Fibroblast of lung (primary cell): ENCODE results near the gene CGRRF1.

ENCODE experiments used
- EZH2 ChIP-seq: IDR thresholded peaks from 2 replicates; pipeline ENCODE4 v1.5.1; 2012; ENCODE audit warnings: low read length, control low read depth, mild to moderate bottlenecking; ENCODE audit errors: missing control alignments
- TF ChIP-seq, protein P1 (sequence below), 2 donors: IDR thresholded peaks in 1 of 2; conservative IDR thresholded peaks in 1 of 2; 1 replicate in 1 of 2; 2 replicates in 1 of 2; pipeline ENCODE4 v1.5.1; 2011 to 2012; ENCODE audit warnings: low read length in 2 of 2, control low read depth in 1 of 2, inconsistent platforms in 1 of 2, low read depth in 1 of 2, mild to moderate bottlenecking in 1 of 2

DNA sequence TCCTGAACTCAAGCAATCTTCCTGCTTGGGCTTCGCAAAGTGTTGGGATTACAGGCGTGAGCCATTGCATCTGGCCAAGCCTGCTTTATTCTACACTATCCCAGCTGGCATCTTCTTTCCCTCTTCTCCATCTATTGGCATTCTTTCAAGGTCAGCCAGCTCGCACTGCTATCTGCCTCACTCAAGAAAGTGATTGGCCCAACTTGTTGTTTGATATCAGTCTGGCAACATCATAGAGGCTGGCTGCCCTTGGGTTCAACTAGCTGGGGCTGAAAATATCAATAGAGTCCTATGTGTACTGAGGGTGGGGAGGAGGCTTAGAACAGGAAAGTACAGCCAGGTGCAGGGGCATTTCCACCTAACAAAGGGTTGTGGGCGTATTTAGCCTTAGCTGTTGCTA is 38.1 kb upstream of the CGRRF1 start:
- TF ChIP-seq, protein P1, sequence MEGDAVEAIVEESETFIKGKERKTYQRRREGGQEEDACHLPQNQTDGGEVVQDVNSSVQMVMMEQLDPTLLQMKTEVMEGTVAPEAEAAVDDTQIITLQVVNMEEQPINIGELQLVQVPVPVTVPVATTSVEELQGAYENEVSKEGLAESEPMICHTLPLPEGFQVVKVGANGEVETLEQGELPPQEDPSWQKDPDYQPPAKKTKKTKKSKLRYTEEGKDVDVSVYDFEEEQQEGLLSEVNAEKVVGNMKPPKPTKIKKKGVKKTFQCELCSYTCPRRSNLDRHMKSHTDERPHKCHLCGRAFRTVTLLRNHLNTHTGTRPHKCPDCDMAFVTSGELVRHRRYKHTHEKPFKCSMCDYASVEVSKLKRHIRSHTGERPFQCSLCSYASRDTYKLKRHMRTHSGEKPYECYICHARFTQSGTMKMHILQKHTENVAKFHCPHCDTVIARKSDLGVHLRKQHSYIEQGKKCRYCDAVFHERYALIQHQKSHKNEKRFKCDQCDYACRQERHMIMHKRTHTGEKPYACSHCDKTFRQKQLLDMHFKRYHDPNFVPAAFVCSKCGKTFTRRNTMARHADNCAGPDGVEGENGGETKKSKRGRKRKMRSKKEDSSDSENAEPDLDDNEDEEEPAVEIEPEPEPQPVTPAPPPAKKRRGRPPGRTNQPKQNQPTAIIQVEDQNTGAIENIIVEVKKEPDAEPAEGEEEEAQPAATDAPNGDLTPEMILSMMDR (conservative IDR thresholded peaks at IDR 0.05 in 1 of 2, IDR thresholded peaks at IDR 0.05 in 1 of 2; ENCODE audit: low read depth in 1 of 2, low read length in 2 of 2) = no peak
- TF ChIP-seq EZH2 = no peak
